GOT3 (cell line): Measurements from ENCODE around the gene GREM1.

Source experiments
- DNase-seq: peaks from one replicate; lab custom pipeline; 2025; ENCODE audit warnings: mixed read lengths; lab: John Stamatoyannopoulos, UW

Gene GREM1

DNA sequence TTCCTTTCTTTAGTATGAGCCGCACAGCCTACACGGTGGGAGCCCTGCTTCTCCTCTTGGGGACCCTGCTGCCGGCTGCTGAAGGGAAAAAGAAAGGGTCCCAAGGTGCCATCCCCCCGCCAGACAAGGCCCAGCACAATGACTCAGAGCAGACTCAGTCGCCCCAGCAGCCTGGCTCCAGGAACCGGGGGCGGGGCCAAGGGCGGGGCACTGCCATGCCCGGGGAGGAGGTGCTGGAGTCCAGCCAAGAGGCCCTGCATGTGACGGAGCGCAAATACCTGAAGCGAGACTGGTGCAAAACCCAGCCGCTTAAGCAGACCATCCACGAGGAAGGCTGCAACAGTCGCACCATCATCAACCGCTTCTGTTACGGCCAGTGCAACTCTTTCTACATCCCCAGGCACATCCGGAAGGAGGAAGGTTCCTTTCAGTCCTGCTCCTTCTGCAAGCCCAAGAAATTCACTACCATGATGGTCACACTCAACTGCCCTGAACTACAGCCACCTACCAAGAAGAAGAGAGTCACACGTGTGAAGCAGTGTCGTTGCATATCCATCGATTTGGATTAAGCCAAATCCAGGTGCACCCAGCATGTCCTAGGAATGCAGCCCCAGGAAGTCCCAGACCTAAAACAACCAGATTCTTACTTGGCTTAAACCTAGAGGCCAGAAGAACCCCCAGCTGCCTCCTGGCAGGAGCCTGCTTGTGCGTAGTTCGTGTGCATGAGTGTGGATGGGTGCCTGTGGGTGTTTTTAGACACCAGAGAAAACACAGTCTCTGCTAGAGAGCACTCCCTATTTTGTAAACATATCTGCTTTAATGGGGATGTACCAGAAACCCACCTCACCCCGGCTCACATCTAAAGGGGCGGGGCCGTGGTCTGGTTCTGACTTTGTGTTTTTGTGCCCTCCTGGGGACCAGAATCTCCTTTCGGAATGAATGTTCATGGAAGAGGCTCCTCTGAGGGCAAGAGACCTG is 13.2 kb downstream of the GREM1 start:
- DNase-seq, result no peak

DNA sequence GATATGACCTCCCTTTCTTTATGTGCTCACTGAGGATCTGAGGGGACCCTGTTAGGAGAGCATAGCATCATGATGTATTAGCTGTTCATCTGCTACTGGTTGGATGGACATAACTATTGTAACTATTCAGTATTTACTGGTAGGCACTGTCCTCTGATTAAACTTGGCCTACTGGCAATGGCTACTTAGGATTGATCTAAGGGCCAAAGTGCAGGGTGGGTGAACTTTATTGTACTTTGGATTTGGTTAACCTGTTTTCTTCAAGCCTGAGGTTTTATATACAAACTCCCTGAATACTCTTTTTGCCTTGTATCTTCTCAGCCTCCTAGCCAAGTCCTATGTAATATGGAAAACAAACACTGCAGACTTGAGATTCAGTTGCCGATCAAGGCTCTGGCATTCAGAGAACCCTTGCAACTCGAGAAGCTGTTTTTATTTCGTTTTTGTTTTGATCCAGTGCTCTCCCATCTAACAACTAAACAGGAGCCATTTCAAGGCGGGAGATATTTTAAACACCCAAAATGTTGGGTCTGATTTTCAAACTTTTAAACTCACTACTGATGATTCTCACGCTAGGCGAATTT is 14.9 kb downstream of the GREM1 start:
- no peak for DNase-seq

DNA sequence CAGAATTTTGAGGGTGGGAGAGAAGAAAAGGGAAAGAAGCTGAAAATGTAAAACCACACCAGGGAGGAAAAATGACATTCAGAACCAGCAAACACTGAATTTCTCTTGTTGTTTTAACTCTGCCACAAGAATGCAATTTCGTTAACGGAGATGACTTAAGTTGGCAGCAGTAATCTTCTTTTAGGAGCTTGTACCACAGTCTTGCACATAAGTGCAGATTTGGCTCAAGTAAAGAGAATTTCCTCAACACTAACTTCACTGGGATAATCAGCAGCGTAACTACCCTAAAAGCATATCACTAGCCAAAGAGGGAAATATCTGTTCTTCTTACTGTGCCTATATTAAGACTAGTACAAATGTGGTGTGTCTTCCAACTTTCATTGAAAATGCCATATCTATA is 15.5 kb downstream of the GREM1 start:
- DNase-seq, result no peak

DNA sequence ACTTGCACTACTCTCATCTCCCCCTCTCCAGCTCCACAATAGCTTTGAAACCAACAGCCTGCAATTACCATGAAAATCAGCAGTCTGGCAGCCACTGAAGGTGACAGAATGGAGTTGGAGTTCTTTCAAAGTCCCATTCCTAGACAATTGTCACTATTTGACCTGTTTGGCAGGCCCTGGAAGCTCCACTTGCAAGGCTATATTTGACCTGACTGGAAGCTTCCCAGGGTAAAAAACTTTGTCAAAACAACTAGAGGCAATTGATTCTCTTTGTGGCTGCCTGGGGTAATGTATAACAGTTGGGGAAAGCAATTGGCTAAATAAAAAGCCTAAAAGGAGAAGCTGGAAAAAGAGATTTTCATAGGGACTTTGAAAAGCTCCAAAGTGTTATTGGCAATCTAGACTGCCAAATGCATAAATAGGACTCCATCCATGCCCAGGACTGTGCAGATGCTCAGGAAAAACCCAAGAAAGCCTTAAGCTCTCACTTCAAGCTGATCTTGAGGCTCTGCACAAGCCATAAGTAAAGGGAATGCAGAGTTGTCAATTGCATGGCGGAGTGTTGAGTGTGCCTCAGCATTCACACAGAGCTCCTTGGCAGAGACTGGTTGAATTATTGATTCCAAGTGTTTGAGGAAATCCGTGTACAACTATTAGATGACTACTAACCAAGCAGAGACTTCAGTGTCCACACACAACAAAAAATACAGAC is 18.3 kb downstream of the GREM1 start:
- no peak for DNase-seq

DNA sequence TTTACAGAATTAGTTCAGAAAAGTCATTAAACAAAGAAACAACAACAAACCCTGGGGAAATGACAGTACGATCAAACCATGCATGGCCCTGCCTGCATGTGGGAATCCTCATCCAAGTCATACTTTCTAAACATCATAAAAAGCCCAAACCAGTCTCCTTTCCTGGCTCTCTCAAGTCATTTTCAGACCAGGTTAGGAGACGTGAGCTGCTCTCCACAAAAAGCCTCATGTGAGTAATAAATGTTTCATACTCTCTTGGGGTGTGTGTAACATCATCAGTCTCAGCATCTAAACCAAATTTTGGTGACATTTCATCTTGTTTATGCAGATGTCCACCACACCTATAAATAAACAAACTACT is 18.9 kb downstream of the GREM1 start:
- no peak for DNase-seq

DNA sequence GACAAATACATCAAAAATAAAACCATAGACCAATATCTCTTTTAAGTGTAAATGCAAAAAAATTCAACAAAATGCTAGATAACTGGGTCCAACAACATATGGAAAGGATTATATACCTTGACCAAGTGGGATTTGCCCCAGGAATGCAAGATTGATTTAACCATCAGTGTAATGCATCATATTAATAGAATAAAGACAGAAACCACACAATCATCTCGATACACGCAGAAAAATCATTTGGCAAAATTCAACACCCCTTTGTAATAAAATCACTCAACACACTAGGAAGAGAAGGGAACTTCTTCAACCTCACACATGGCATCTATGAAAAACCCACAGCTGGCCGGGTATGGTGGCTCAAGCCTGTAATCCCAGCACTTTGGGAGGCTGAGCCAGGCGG is 19.5 kb downstream of the GREM1 start:
- DNase-seq, result no peak

DNA sequence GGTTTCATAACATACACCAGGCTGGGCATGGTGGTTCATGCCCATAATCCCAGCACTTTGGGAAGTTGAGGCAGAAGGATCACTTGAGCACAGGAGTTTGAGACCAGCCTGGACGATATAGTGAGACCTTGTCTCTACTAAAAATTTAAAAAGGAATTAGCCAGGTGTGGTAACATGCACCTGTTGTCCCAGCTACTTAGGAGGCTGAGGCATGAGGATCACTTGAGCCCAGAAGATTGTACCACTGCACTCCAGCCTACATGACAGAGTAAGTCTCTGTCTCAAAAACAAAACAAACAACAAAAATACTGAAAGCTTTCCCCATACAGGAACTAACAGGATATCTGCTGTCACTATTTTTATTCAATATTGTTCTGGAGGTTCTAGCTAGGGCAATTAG is 20.9 kb downstream of the GREM1 start:
- DNase-seq, result no peak

DNA sequence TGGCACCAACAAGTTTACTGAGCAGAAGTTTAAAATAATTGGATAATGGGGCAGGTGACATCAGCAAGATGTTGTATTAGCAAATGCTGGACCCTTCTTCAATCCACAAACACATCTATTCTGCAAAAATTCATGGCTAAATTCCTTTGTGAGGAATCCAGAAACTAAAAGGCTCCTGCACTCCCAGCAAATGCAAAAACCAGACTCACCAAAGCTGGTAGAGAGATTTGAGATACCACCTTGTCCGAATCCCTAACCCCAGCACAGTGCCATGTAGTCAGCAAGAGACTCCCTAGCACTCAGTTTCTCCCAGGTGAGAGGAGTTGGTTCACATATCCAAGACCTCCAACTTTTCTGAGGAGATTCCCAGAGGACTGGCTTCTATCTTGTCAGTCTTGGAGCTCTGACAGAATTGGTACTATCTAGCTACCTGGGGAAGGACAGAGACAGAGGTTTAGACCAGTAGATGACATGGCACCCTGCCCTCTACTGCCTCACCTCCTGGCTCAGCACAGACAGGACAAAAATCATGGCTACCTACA is 21.8 kb downstream of the GREM1 start:
- no peak for DNase-seq

DNA sequence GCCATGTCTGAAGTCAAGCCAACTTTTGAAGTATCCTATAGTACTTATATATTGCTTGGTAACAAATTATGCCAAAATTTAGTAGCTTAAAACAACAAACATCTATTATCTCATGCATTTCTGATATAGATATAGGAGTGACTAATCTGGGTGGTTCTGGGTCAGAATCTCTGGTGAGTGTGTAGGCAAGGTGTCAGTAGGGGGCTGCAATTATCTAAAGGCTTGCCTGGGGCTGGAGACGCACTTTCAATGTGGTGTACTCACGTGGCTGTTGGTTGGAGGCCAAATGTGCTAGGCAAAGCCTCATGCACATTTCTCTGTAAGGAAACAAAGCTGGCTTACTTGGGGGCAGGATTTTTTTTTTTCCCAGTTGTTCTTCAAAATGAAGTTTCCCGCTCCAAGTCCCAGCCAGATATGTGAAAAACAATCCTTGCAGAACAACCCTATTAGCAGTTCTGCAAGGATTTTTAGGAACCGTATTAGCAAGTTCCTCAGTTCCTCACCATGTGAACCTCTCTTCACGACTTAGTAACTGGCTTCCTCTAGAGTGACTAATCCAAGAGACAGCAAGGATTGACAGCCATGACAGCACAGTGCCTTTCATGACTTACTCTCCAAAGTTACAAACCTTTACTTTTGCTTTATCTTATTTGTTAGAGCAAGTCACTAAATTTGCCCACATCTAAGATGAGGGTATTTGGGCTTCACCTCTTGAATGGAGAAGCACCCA is 25.8 kb downstream of the GREM1 start:
- DNase-seq, result no peak

DNA sequence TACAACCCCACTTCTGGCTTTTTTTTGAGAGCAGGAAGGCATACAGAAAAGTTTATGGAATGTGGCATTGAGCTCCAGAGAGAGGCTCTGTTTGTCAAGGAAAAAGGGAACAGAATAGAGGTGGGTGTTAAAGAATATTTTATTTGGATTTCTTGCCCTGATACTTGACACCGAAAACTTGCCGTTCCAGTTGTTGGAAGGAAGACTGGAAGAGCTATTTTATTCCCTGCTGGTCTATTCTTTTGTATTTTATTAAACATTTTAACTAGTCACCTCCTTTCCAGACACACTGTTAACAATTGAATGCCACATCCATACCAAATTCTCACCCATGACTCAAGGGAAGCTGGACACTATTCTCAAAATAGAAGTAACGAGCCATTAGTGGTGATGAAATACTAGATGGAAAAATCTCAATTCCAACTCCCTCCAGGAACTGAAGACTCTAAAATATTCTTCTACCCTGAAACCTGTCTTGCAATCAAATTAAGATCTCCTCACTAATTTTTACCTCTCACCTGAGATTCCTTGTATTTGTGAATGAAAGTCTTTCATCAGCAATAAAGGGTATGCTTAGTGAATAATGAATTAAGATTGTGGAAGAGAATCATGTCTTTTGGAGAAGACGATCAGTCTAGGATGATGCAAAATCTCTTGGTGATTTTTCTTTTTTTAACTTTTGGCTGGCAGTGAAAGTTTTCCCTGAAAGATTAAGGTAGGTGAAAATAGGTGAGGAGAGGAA is 28.5 kb downstream of the GREM1 start:
- no peak for DNase-seq

DNA sequence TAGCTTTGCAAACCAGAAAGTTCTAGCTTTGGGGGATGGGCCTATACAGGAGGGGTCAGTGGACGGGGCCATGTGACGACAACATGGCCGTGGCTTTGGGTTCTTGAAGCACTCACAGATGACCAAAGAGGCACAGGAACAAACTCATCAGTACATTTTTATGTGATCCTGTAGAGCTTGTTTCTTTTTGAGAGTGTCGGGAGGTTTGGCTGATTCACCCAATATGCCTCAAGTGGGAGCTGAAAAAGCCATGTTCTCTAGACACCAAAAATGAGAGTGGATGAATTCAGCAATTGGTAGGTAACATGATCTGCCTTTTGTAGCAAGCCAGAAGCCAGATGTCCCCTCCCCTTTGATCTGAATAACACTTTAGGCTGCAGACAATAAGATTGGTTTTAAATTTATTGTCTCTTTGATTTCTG is 30.1 kb downstream of the GREM1 start:
- no peak for DNase-seq

DNA sequence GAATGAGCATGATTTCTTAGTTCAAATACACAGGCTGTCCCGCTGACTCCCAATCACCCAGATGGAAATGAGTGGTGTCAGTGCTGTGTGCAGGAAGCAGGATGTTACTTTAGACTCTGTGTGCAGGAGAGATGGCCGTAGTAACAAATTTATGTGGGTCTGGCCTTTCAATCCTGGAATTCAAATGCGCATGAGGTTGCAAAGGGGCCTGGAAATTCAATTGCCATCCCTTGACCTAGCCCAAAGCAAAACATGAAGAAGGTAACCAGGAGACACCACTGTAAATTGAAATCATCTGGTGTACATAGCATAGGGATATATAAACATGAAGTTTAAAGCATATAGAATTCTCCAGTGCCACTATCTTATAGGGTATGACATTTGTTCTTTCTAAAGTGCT is 33.2 kb downstream of the GREM1 start:
- no peak for DNase-seq

DNA sequence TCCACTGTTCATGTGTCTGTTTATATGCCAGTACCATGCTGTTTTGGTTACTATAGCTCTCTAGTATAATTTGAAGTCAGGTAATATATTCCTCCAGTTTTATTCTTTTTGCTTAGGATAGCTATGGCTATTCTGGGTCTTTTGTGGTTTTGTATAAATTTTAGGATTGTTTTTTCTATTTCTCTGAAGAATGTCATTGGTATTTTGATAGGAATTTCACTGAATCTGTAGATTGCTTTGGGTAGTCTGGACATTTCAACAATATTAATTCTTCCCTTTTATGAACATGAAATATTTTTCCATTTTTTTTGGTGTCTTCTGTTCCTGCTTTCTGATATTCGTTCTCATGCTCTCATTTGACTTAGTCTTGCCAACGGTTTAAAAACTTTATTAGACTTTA is 39.6 kb downstream of the GREM1 start:
- no peak for DNase-seq

DNA sequence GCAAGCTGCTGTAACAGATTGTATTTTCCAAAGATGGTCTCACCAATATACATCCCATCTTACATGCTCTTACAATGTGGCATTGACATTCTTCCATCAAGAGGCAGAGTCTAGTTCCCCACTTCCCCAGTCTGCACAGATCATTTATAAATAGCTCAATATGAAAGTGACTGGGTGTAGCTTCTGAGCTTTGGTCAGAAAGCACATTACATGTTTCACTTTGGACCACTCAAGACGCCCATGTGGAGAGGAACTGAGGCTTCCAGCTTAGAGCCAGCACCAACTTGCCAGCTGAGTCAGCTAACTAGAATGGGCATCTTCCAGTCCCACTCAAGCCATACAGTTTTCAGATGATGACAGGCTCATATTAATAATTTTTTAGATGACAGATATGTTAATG is 45.5 kb downstream of the GREM1 start:
- no peak for DNase-seq

DNA sequence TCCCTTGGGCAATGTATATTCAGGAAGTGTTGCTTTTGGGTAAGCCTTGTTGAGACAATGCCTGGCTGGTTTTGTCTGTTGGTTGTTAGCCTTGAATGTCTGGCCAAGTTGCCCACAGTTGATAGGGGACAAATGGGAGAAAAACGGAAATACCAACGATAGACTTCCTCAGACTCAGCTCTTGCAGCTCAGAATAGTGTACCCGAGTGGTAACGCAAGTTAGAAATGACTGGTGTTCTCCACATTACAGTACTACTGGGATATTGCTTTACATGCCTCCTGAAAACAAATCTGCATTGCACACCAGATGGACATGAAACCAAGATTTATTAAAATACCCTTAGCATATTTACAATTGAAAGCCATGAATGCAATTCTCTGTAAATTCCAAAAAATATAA is 47.4 kb downstream of the GREM1 start:
- DNase-seq, result no peak

DNA sequence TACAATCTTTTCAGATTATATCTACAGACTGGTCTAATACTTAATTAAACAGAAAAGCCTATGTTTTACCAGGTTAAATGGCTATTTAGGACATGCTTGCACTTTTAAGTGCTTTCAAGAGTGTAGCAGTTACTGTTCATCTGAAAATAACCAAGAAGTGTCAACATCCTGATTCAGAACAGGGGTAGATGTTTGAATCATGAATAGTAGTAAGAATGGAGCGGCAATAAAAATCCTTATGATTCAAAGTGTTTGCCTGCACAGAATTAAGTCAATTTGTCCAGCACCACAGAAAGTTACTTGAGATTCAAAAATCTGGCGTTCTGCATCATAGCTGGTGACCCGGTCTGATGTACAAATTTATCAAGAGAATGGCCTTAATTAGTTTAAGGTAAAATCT is 48.3 kb downstream of the GREM1 start:
- DNase-seq, result no peak

DNA sequence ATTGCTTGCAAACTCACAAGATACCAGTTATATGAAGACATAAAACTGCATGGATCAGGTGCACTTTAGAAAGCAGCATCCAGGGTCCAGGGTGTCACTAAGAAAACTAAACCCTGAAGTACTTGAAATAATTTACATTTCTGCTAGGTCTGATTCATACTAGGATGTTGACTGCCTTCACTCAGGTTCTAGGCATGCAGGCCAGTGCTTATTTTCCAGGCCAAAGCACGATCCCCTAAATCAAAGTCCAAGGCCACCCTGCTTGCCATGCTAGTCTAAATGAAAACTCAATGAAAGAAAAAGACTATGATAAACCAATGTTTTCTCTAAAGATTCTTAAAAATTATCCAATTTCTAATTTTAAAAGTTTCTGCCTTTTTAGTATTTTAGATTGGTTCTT is 49.4 kb downstream of the GREM1 start:
- DNase-seq, result no peak

DNA sequence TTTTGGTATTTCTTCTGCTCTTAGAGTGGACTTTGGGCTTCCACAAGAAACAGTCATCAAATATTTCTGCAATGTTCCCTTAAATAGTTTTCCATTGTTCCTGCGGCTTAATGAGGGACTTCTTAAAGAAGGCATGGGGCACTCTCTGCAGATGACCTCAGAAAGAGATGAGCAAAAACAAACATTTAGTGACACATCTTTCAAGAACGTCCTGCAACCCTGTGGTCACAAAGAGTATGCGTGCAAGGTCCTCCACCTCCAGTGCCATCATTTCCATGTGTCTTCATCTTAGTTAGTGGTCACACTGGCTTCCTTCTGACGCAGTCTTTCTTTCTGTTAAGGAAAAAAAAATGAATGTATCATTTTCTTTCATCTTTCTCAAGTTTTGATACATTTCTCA is 56.2 kb downstream of the GREM1 start:
- DNase-seq, result no peak

DNA sequence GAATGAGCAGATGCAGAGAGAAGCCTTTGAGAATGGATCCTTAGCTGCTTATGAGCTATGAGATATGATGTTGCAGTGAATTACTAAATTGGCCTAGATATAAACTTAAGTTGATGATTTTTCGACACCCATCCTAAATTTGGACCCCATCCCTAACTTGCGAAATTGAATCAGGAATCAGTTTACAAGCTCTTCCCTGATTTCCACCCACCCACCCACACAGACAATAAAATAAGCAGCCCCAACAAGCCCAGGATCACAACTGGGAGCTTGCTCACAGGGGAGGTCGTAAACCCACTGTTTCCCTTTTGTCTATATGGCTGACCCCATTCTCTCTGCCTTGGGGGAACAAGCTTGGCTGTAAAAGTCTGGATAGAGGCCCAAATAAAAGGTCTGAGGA is 57.3 kb downstream of the GREM1 start:
- no peak for DNase-seq

DNA sequence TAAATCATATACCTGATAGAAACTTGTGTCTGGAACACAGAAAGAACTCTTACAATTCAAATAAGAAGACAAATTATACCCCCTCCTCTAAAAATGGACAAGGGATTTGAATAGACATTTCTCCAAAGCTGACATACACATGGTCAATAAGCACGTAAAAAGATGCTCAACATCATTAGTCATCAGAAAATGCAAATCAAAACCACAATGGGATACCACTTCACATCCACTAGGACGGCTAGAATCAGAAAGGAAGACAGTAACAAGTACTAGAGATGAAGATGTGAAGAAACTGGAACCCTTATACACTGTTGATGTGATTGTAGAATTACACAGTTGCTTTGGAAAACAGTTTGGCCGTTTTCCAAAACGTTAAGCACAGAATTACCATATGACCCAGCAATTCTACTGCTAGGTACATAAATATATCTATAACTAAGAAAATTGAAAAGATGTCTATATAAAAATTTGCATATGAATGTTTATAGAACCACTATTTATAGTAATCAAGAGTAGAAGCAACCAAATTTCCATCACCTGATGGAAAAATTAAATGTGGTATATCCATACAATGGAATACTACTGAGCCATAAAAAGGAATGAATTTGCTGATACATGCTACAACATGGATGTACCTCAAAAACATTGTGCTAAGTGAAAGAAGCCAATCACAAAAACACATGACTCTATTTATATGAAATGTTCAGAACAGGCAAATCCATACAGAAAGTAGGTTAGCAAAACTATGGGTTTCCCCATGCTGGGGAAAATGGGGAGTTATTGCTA is 60.8 kb downstream of the GREM1 start:
- no peak for DNase-seq

DNA sequence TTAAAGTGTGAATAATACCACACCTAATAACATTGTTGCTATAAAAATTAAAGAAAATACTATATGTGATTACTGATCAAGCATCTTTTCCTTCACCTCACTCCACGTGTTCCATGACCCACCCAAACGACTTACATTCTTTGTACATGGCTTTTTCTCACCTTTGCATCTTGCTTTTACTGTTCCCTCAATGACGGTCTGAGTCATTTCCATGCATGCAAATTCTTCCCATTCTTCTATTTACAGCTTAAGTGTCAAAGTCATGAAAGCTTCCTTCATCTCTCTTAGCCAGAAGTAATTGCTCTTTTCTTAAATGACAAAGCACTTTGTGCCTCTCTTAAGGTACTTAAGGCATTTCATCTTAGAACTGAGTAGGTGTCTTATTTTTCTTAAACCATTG is 64.0 kb downstream of the GREM1 start:
- DNase-seq, result no peak
